ENCODE data around the gene ETV4.

The ETV4 gene

GRCh38 chr17:43546319-43547188 is at the start of gene ETV4:
TSS of gene ETV4 (minus strand) at chr17:43546340. CDS start at chr17:43545617, 723 bp downstream.
- peak; percentile 96 for DNase-seq

GRCh38 chr17:43595466-43595865 is 49.3 kb upstream of the ETV4 start:
- no peak for DNase-seq

- no peak for DNase-seq
These were observed 45.8 kb upstream of the ETV4 start for GRCh38 chr17:43591779-43592562.

- no peak for DNase-seq
These were observed 44.9 kb upstream of the ETV4 start for GRCh38 chr17:43591001-43591400.

- DNase-seq: no peak
These were observed 42.7 kb upstream of the ETV4 start for GRCh38 chr17:43588664-43589435.

GRCh38 chr17:43588121-43588520 is 42.0 kb upstream of the ETV4 start:
- no peak for DNase-seq

- DNase-seq: no peak
These were observed 41.5 kb upstream of the ETV4 start for GRCh38 chr17:43587647-43588046.

GRCh38 chr17:43584666-43585102 is 38.5 kb upstream of the ETV4 start:
- no peak for DNase-seq

- DNase-seq: no peak
These were observed 37.2 kb upstream of the ETV4 start for GRCh38 chr17:43583332-43583731.

- no peak for DNase-seq
These were observed 35.5 kb upstream of the ETV4 start for GRCh38 chr17:43581613-43582012.

GRCh38 chr17:43581130-43581529 is 35.0 kb upstream of the ETV4 start:
- no peak for DNase-seq

GRCh38 chr17:43579566-43580140 is 33.5 kb upstream of the ETV4 start:
- DNase-seq: no peak

GRCh38 chr17:43578699-43579565 is 32.8 kb upstream of the ETV4 start:
- peak; percentile 61 for DNase-seq

GRCh38 chr17:43578404-43578698 is 32.2 kb upstream of the ETV4 start:
- no peak for DNase-seq

- DNase-seq: no peak
These were observed 31.7 kb upstream of the ETV4 start for GRCh38 chr17:43577664-43578403.

GRCh38 chr17:43576563-43577229 is 30.6 kb upstream of the ETV4 start:
- peak; percentile 85 for DNase-seq

GRCh38 chr17:43574896-43575525 is 28.9 kb upstream of the ETV4 start:
- DNase-seq: no peak

GRCh38 chr17:43574348-43574747 is 28.2 kb upstream of the ETV4 start:
- no peak for DNase-seq

GRCh38 chr17:43573579-43574321 is 27.6 kb upstream of the ETV4 start:
- no peak for DNase-seq

Data from activated CD8-positive, alpha-beta memory T cell treated with anti-CD3 and anti-CD28 coated beads for 24 hours (primary cell).